SIG-M5 treated with dmso at 0.1 percent for 504 hours (cell line): ENCODE measurements around the gene CD82.

Experiments used
- DNase-seq: peaks from one replicate; lab custom pipeline; 2025; ENCODE audit not compliant: unreplicated experiment; lab: John Stamatoyannopoulos, UW

Gene CD82

GRCh38 chr11:44614281-44614775, 48.9 kb downstream of the CD82 start:
- DNase-seq, result no peak

- DNase-seq, result no peak
These were observed 49.7 kb downstream of the CD82 start for GRCh38 chr11:44615041-44615755.

GRCh38 chr11:44615913-44616791, 50.7 kb downstream of the CD82 start:
- DNase-seq, result no peak

- DNase-seq, result no peak
These were observed 52.4 kb downstream of the CD82 start for GRCh38 chr11:44617671-44618461.

- no peak for DNase-seq
These were observed 53.3 kb downstream of the CD82 start for GRCh38 chr11:44618561-44619425.

GRCh38 chr11:44620328-44620725, 54.9 kb downstream of the CD82 start:
- no peak for DNase-seq

GRCh38 chr11:44621140-44621681, 55.7 kb downstream of the CD82 start:
- DNase-seq, result peak; percentile 42

GRCh38 chr11:44621784-44622183, 56.3 kb downstream of the CD82 start:
- DNase-seq, result no peak

GRCh38 chr11:44622190-44622650, 56.8 kb downstream of the CD82 start:
- no peak for DNase-seq

GRCh38 chr11:44622721-44623258, 57.3 kb downstream of the CD82 start:
- DNase-seq, result no peak

- no peak for DNase-seq
These were observed 57.9 kb downstream of the CD82 start for GRCh38 chr11:44623341-44623730.

- DNase-seq, result no peak
These were observed 58.4 kb downstream of the CD82 start for GRCh38 chr11:44623731-44624491.

GRCh38 chr11:44624761-44625221, 59.3 kb downstream of the CD82 start:
- no peak for DNase-seq

GRCh38 chr11:44625759-44626523, 60.5 kb downstream of the CD82 start:
- peak; percentile 57 for DNase-seq

GRCh38 chr11:44626645-44627044, 61.2 kb downstream of the CD82 start:
- no peak for DNase-seq

GRCh38 chr11:44627165-44627789, 61.8 kb downstream of the CD82 start:
- no peak for DNase-seq

- DNase-seq, result no peak
These were observed 62.7 kb downstream of the CD82 start for GRCh38 chr11:44627911-44628729.
